Osteoblast (primary cell): ENCODE measurements around the gene ACTR8. TPM values are rescaled to one million over a fixed set of nuclear protein-coding genes. Genes with fewer than 3 reads are reported as not detected.

Source experiments
- DNase-seq: peaks from one replicate; pipeline ENCODE4 v3.0.0; 2011; ENCODE audit warnings: low spot score, mixed read lengths; ENCODE audit not compliant: insufficient read length; ENCODE audit errors: missing footprints
- H2AFZ ChIP-seq: 2 replicates; pipeline ENCODE4 v1.6.0; 2011; ENCODE audit warnings: mild to moderate bottlenecking, low read length
- H3K27ac ChIP-seq: 2 replicates; pipeline ENCODE4 v1.5.1; 2011; ENCODE audit warnings: mild to moderate bottlenecking, low read depth, low read length, moderate library complexity
- H3K27me3 ChIP-seq: 2 replicates; pipeline ENCODE4 v1.6.0; 2012; ENCODE audit warnings: mild to moderate bottlenecking, control low read depth, inconsistent platforms, low read length, moderate library complexity; ENCODE audit not compliant: insufficient read depth
- H3K36me3 ChIP-seq: 2 replicates; pipeline ENCODE4 v1.5.1; 2011; ENCODE audit warnings: mild to moderate bottlenecking, low read length, control low read depth, moderate library complexity; ENCODE audit not compliant: insufficient read depth
- H3K4me1 ChIP-seq: 2 replicates; pipeline ENCODE4 v1.5.1; 2011; ENCODE audit warnings: mild to moderate bottlenecking, low read length, control low read depth, moderate library complexity; ENCODE audit not compliant: insufficient read depth
- H3K4me2 ChIP-seq: 2 replicates; pipeline ENCODE4 v1.6.0; 2011; ENCODE audit warnings: mild to moderate bottlenecking, low read length; ENCODE audit not compliant: insufficient read depth
- H3K4me3 ChIP-seq: fragments of 200-600 bp; sonication (generic); 3 replicates; pipeline ENCODE4 v1.5.1; 2012; ENCODE audit warnings: mild to moderate bottlenecking, low read length, inconsistent platforms; ENCODE audit not compliant: insufficient read depth
- H3K79me2 ChIP-seq: 2 replicates; pipeline ENCODE4 v1.6.0; 2012; ENCODE audit warnings: mild to moderate bottlenecking, low read length, control low read depth, inconsistent platforms; ENCODE audit not compliant: insufficient read depth
- H3K9me3 ChIP-seq: 2 replicates; pipeline ENCODE4 v1.5.1; 2011; ENCODE audit warnings: low read depth, low read length, control low read depth
- H4K20me1 ChIP-seq: 2 replicates; pipeline ENCODE4 v1.6.0; 2012; ENCODE audit warnings: mild to moderate bottlenecking, low read length, control low read depth; ENCODE audit not compliant: insufficient read depth
- CTCF ChIP-seq: IDR thresholded peaks from 2 replicates; pipeline ENCODE4 v1.5.1; 2011; ENCODE audit warnings: mild to moderate bottlenecking, low read depth, low read length, moderate library complexity; ENCODE audit errors: extremely low read depth
- total RNA-seq: library from RNA; depleted of rRNA; stranded (reverse); fragments of >200 nt; gene quantifications from 2 replicates; pipeline ENCODE4 v1.2.3, GENCODE V29; 2012

The ACTR8 gene
- total RNA-seq, 1 donor: 35.1 TPM

GRCh38 chr3:53829605-53830004 lies 52.3 kb downstream of the ACTR8 start:
- Histone ChIP-seq H3K4me2 (no peak overlapping the region), H3K27me3 (no peaks in the 10 kb centered on the region), H3K36me3 (no peaks in the 10 kb centered on the region), H3K27ac (no peak overlapping the region), H3K79me2 (no peaks in the 10 kb centered on the region), H3K4me1 (no peaks in the 10 kb centered on the region), H3K9me3 (no peaks in the 10 kb centered on the region), H4K20me1 (no peaks in the 10 kb centered on the region), H2AFZ (no peak overlapping the region), H3K4me3 (no peak overlapping the region)
- no peak for TF ChIP-seq CTCF
- no peak for DNase-seq

- no peak overlapping the region for H3K4me3 ChIP-seq
- no peaks in the 10 kb centered on the region for H3K4me1 ChIP-seq
- TF ChIP-seq CTCF: no peak
- no peak overlapping the region for H2AFZ ChIP-seq
- no peak for DNase-seq
- no peak overlapping the region for H3K4me2 ChIP-seq
- no peaks in the 10 kb centered on the region for H4K20me1 ChIP-seq
- no peaks in the 10 kb centered on the region for H3K27me3 ChIP-seq
- H3K79me2 ChIP-seq: no peaks in the 10 kb centered on the region
- no peak overlapping the region for H3K27ac ChIP-seq
- H3K9me3 ChIP-seq: no peaks in the 10 kb centered on the region
- no peaks in the 10 kb centered on the region for H3K36me3 ChIP-seq
Observed at GRCh38 chr3:53828581-53828980, 53.4 kb downstream of the ACTR8 start.

GRCh38 chr3:53826048-53826447 lies 55.9 kb downstream of the ACTR8 start:
- Histone ChIP-seq H2AFZ (no peak overlapping the region), H3K9me3 (no peaks in the 10 kb centered on the region), H3K79me2 (no peaks in the 10 kb centered on the region), H3K4me3 (no peak overlapping the region), H4K20me1 (no peaks in the 10 kb centered on the region), H3K4me1 (no peaks in the 10 kb centered on the region), H3K27ac (no peak overlapping the region), H3K36me3 (no peaks in the 10 kb centered on the region), H3K4me2 (no peak overlapping the region), H3K27me3 (no peaks in the 10 kb centered on the region)
- DNase-seq: no peak
- no peak for TF ChIP-seq CTCF

- Histone ChIP-seq H2AFZ (no peak overlapping the region), H4K20me1 (no peaks in the 10 kb centered on the region), H3K27ac (no peak overlapping the region), H3K4me1 (no peaks in the 10 kb centered on the region), H3K36me3 (no peaks in the 10 kb centered on the region), H3K9me3 (no peaks in the 10 kb centered on the region), H3K27me3 (no peaks in the 10 kb centered on the region), H3K4me2 (no peak overlapping the region), H3K79me2 (no peaks in the 10 kb centered on the region), H3K4me3 (no peak overlapping the region)
- no peak for TF ChIP-seq CTCF
- DNase-seq: no peak
Observed at GRCh38 chr3:53824795-53825194, 57.2 kb downstream of the ACTR8 start.
